Measurements from ENCODE around the gene NUMB. TPM values are rescaled to one million over a fixed set of nuclear protein-coding genes. Genes with fewer than 3 reads are reported as not detected.

Gene NUMB
- total RNA-seq, 1 experiment from 2014 or later, result 41.1 TPM

- H3K27me3 ChIP-seq (ENCODE audit: low read length), result no peaks in the 10 kb centered on the region
- H3K9me3 ChIP-seq (ENCODE audit: low read length), result no peaks in the 10 kb centered on the region
- no peaks in the 10 kb centered on the region for H4K20me1 ChIP-seq (ENCODE audit: insufficient read depth, low read depth, low read length)
- H2AFZ ChIP-seq (ENCODE audit: low read length), result peak overlapping the region; percentile 71
- peak overlapping the region; percentile 46 for H3K4me3 ChIP-seq (ENCODE audit: low read length)
- peak overlapping the region; percentile 69 for H3K4me2 ChIP-seq (ENCODE audit: low read depth, low read length, poor library complexity, severe bottlenecking)
- DNase-seq, result peak; percentile 86
- peak overlapping the region; percentile 80 for H3K27ac ChIP-seq (ENCODE audit: low read length)
- H3K4me1 ChIP-seq (ENCODE audit: low read length), result peaks cover 87% of the 10 kb centered on the region
- no peaks in the 10 kb centered on the region for H3K79me2 ChIP-seq (ENCODE audit: low read length)
- no peaks in the 10 kb centered on the region for H3K9me2 ChIP-seq (replicated peaks; ENCODE audit: insufficient read depth, low read length)
- H3K36me3 ChIP-seq (ENCODE audit: insufficient read depth, low read length), result no peaks in the 10 kb centered on the region
- peak overlapping the region; percentile 56 for H3K9ac ChIP-seq (ENCODE audit: low read length)
These were observed 217.4 kb downstream of the NUMB start for GRCh38 chr14:73240816-73241480.

GRCh38 chr14:73239393-73240241 lies 218.7 kb downstream of the NUMB start:
- Histone ChIP-seq H2AFZ (ENCODE audit: low read length) (no peak overlapping the region), H3K4me1 (ENCODE audit: low read length) (peaks cover 93% of the 10 kb centered on the region), H3K4me3 (ENCODE audit: low read length) (no peak overlapping the region), H3K9me3 (ENCODE audit: low read length) (no peaks in the 10 kb centered on the region), H3K4me2 (ENCODE audit: low read depth, low read length, poor library complexity, severe bottlenecking) (peak overlapping the region; percentile 54), H4K20me1 (ENCODE audit: insufficient read depth, low read depth, low read length) (no peaks in the 10 kb centered on the region), H3K27me3 (ENCODE audit: low read length) (no peaks in the 10 kb centered on the region), H3K27ac (ENCODE audit: low read length) (no peak overlapping the region), H3K9me2 (replicated peaks; ENCODE audit: insufficient read depth, low read length) (no peaks in the 10 kb centered on the region), H3K36me3 (ENCODE audit: insufficient read depth, low read length) (no peaks in the 10 kb centered on the region), H3K9ac (ENCODE audit: low read length) (no peak overlapping the region), H3K79me2 (ENCODE audit: low read length) (no peaks in the 10 kb centered on the region)
- no peak for DNase-seq

- peaks cover 99% of the 10 kb centered on the region for H3K4me1 ChIP-seq (ENCODE audit: low read length)
- no peak overlapping the region for H3K9ac ChIP-seq (ENCODE audit: low read length)
- H3K36me3 ChIP-seq (ENCODE audit: insufficient read depth, low read length), result no peaks in the 10 kb centered on the region
- DNase-seq, result peak; percentile 65
- no peaks in the 10 kb centered on the region for H4K20me1 ChIP-seq (ENCODE audit: insufficient read depth, low read depth, low read length)
- H3K9me2 ChIP-seq (replicated peaks; ENCODE audit: insufficient read depth, low read length), result no peaks in the 10 kb centered on the region
- H3K4me3 ChIP-seq (ENCODE audit: low read length), result no peak overlapping the region
- no peaks in the 10 kb centered on the region for H3K79me2 ChIP-seq (ENCODE audit: low read length)
- no peak overlapping the region for H2AFZ ChIP-seq (ENCODE audit: low read length)
- peak overlapping the region; percentile 54 for H3K4me2 ChIP-seq (ENCODE audit: low read depth, low read length, poor library complexity, severe bottlenecking)
- no peaks in the 10 kb centered on the region for H3K27me3 ChIP-seq (ENCODE audit: low read length)
- H3K9me3 ChIP-seq (ENCODE audit: low read length), result no peaks in the 10 kb centered on the region
- H3K27ac ChIP-seq (ENCODE audit: low read length), result no peak overlapping the region
These were observed 219.4 kb downstream of the NUMB start for GRCh38 chr14:73238941-73239340.

- Histone ChIP-seq H3K4me2 (ENCODE audit: low read depth, low read length, poor library complexity, severe bottlenecking) (peak overlapping the region; percentile 54), H3K9me2 (replicated peaks; ENCODE audit: insufficient read depth, low read length) (no peaks in the 10 kb centered on the region), H3K9ac (ENCODE audit: low read length) (no peak overlapping the region), H3K79me2 (ENCODE audit: low read length) (no peaks in the 10 kb centered on the region), H3K27me3 (ENCODE audit: low read length) (no peaks in the 10 kb centered on the region), H3K9me3 (ENCODE audit: low read length) (no peaks in the 10 kb centered on the region), H3K4me1 (ENCODE audit: low read length) (peaks cover 98% of the 10 kb centered on the region), H3K27ac (ENCODE audit: low read length) (no peak overlapping the region), H3K36me3 (ENCODE audit: insufficient read depth, low read length) (no peaks in the 10 kb centered on the region), H4K20me1 (ENCODE audit: insufficient read depth, low read depth, low read length) (no peaks in the 10 kb centered on the region), H2AFZ (ENCODE audit: low read length) (no peak overlapping the region), H3K4me3 (ENCODE audit: low read length) (peak overlapping the region; percentile 39; the same call in 1 of the 2 replicates)
- no peak for DNase-seq
These were observed 219.9 kb downstream of the NUMB start for GRCh38 chr14:73238424-73238852.

GRCh38 chr14:73237786-73238423 lies 220.4 kb downstream of the NUMB start:
- DNase-seq, result no peak
- H3K36me3 ChIP-seq (ENCODE audit: insufficient read depth, low read length), result no peaks in the 10 kb centered on the region

GRCh38 chr14:73237219-73237785 lies 221.0 kb downstream of the NUMB start, which contains the start of gene PAPLN:
Gene PAPLN (plus strand): TSS chr14:73237506. CDS start chr14:73239779, 2,273 bp downstream.
- no peaks in the 10 kb centered on the region for H3K27me3 ChIP-seq (ENCODE audit: low read length)
- no peaks in the 10 kb centered on the region for H3K9me3 ChIP-seq (ENCODE audit: low read length)
- H3K4me3 ChIP-seq (ENCODE audit: low read length), result peak within 1 kb of the TSS; percentile 39; the same call in 1 of the 2 replicates
- H3K79me2 ChIP-seq (ENCODE audit: low read length), result no peaks in the 10 kb centered on the region
- no peaks in the 10 kb centered on the region for H3K9me2 ChIP-seq (replicated peaks; ENCODE audit: insufficient read depth, low read length)
- no peak for DNase-seq
- peaks cover 86% of the 10 kb centered on the region for H3K4me1 ChIP-seq (ENCODE audit: low read length)
- H3K9ac ChIP-seq (ENCODE audit: low read length), result peak within 1 kb of the TSS; percentile 23; the same call in 1 of the 2 replicates
- no peaks in the 10 kb centered on the region for H3K36me3 ChIP-seq (ENCODE audit: insufficient read depth, low read length)
- peak within 1 kb of the TSS; percentile 54 for H3K4me2 ChIP-seq (ENCODE audit: low read depth, low read length, poor library complexity, severe bottlenecking)
- no peak within 1 kb of the TSS for H3K27ac ChIP-seq (ENCODE audit: low read length)
- no peaks in the 10 kb centered on the region for H4K20me1 ChIP-seq (ENCODE audit: insufficient read depth, low read depth, low read length)
- no peak within 1 kb of the TSS for H2AFZ ChIP-seq (ENCODE audit: low read length)

More at GRCh38 chr14:73237786-73238423, 220.4 kb downstream of the NUMB start:
- Histone ChIP-seq H3K4me2 (ENCODE audit: low read depth, low read length, poor library complexity, severe bottlenecking) (peak overlapping the region; percentile 54), H2AFZ (ENCODE audit: low read length) (no peak overlapping the region), H4K20me1 (ENCODE audit: insufficient read depth, low read depth, low read length) (no peaks in the 10 kb centered on the region), H3K27me3 (ENCODE audit: low read length) (no peaks in the 10 kb centered on the region), H3K4me3 (ENCODE audit: low read length) (peak overlapping the region; percentile 39; the same call in 1 of the 2 replicates), H3K79me2 (ENCODE audit: low read length) (no peaks in the 10 kb centered on the region), H3K4me1 (ENCODE audit: low read length) (peaks cover 92% of the 10 kb centered on the region), H3K9me3 (ENCODE audit: low read length) (no peaks in the 10 kb centered on the region), H3K9ac (ENCODE audit: low read length) (peak overlapping the region; percentile 23; the same call in 1 of the 2 replicates), H3K27ac (ENCODE audit: low read length) (no peak overlapping the region), H3K9me2 (replicated peaks; ENCODE audit: insufficient read depth, low read length) (no peaks in the 10 kb centered on the region)

GRCh38 chr14:73236752-73237218 lies 221.6 kb downstream of the NUMB start:
- Histone ChIP-seq H3K79me2 (ENCODE audit: low read length) (no peaks in the 10 kb centered on the region), H3K9me3 (ENCODE audit: low read length) (no peaks in the 10 kb centered on the region), H3K4me3 (ENCODE audit: low read length) (peak overlapping the region; percentile 39; the same call in 1 of the 2 replicates), H3K9ac (ENCODE audit: low read length) (no peak overlapping the region), H3K4me2 (ENCODE audit: low read depth, low read length, poor library complexity, severe bottlenecking) (peak overlapping the region; percentile 54), H3K27me3 (ENCODE audit: low read length) (no peaks in the 10 kb centered on the region), H3K27ac (ENCODE audit: low read length) (no peak overlapping the region), H3K4me1 (ENCODE audit: low read length) (peaks cover 82% of the 10 kb centered on the region), H3K36me3 (ENCODE audit: insufficient read depth, low read length) (no peaks in the 10 kb centered on the region), H4K20me1 (ENCODE audit: insufficient read depth, low read depth, low read length) (no peaks in the 10 kb centered on the region), H2AFZ (ENCODE audit: low read length) (no peak overlapping the region), H3K9me2 (replicated peaks; ENCODE audit: insufficient read depth, low read length) (no peaks in the 10 kb centered on the region)
- DNase-seq, result no peak
